Lower leg skin (tissue), 4 donors: ENCODE results near the gene ABR. TPM values are rescaled to one million over a fixed set of nuclear protein-coding genes. Genes with fewer than 3 reads are reported as not detected.

ENCODE experiments used
- DNase-seq, 2 donors: peaks; one replicate each; pipeline ENCODE4 v3.0.0-alpha.2; 2019; ENCODE audit warnings: low spot score in 2 of 2
- H3K4me3 ChIP-seq: fragments of 200-600 bp; sonication (generic); 2 replicates; pipeline ENCODE4 v1.5.1; 2017; ENCODE audit warnings: mild to moderate bottlenecking, low read depth; ENCODE audit not compliant: poor library complexity, severe bottlenecking
- CTCF ChIP-seq, 3 donors: fragments of 450-650 bp; IDR thresholded peaks; one replicate each; pipeline ENCODE4 v1.5.1; 2016; ENCODE audit warnings: antibody characterized with exemption in 3 of 3, mild to moderate bottlenecking in 3 of 3, moderate library complexity in 2 of 3
- POLR2A ChIP-seq, 2 donors: fragments of 450-650 bp; IDR thresholded peaks; one replicate each; pipeline ENCODE4 v1.6.1; 2016 to 2017; ENCODE audit warnings: antibody characterized with exemption in 2 of 2, mild to moderate bottlenecking in 1 of 2, moderate library complexity in 1 of 2
- WGBS, 2 donors: methylation state at CpG; one replicate each; pipeline ENCODE4 v1.1.5; 2018; 5-methylcytosine and 5-hydroxymethylcytosine counted together
- intact Hi-C: fragments of 100-400 bp; cut with DNase I; formaldehyde crosslinking; loops from one replicate; pipeline ENCODE4 v1.15.0; 2023; ENCODE audit warnings: low total_unique reads
- total RNA-seq, 4 donors: library from RNA; depleted of rRNA; stranded (reverse); fragments of >200 nt; gene quantifications; one replicate each; pipeline ENCODE4 v1.1.0, GENCODE V29; 2016

Gene ABR
- total RNA-seq, 4 donors from 2014 or later = 60.9 to 98.8 (median 88.3) TPM

- no peak for TF ChIP-seq CTCF (IDR thresholded peaks at IDR 0.05)
- TF ChIP-seq POLR2A (IDR thresholded peaks at IDR 0.05) = no peak
- 74 to 77% methylated on average over 13 to 14 of the region's 14 CpGs for WGBS, 2 donors
- DNase-seq = no peak
- intact Hi-C loops = no loop called here
- H3K4me3 ChIP-seq = no peak overlapping the region
Observed at GRCh38 chr17:1181753-1182137, 2.0 kb upstream of the ABR start.

- whole genome bisulfite sequencing, 2 donors = 48 to 68% methylated on average over 20 to 22 of the region's 23 CpGs
- H3K4me3 ChIP-seq = no peak overlapping the region
- TF ChIP-seq CTCF (IDR thresholded peaks at IDR 0.05) (no peak), POLR2A (IDR thresholded peaks at IDR 0.05) (no peak)
- intact Hi-C loops = no loop called here
- DNase-seq = no peak
Observed at GRCh38 chr17:1180958-1181752, 1.4 kb upstream of the ABR start.

GRCh38 chr17:1179112-1179817 is 516 bp downstream of the ABR start:
- intact Hi-C loops = loop anchor here (10.0 kb wide), 1 partner anchor 54 kb away; no protein-coding TSS in a partner anchor
- DNase-seq = no peak
- no peak for TF ChIP-seq POLR2A (IDR thresholded peaks at IDR 0.05)
- no peak for TF ChIP-seq CTCF (IDR thresholded peaks at IDR 0.05)
- 0 to 1% methylated on average over 35 to 47 of the region's 69 CpGs for WGBS, 2 donors
- H3K4me3 ChIP-seq = peak overlapping the region; percentile 53

- no peak overlapping the region for H3K4me3 ChIP-seq
- no peak for DNase-seq
- intact Hi-C loops = loop anchor here (10.0 kb wide), 1 partner anchor 52 kb away; no protein-coding TSS in a partner anchor
- TF ChIP-seq CTCF (IDR thresholded peaks at IDR 0.05) (no peak), POLR2A (IDR thresholded peaks at IDR 0.05) (no peak)
- WGBS, 2 donors = 32 to 36% methylated on average over 9 of the region's 9 CpGs
Observed at GRCh38 chr17:1177016-1177700, 2.6 kb downstream of the ABR start.

- no peak overlapping the region for H3K4me3 ChIP-seq
- TF ChIP-seq POLR2A (IDR thresholded peaks at IDR 0.05) = no peak
- TF ChIP-seq CTCF (IDR thresholded peaks at IDR 0.05) = no peak
- intact Hi-C loops = loop anchor here (10.0 kb wide), 1 partner anchor 50 kb away; no protein-coding TSS in a partner anchor
- no peak for DNase-seq
- 70 to 75% methylated on average over 11 of the region's 11 CpGs for WGBS, 2 donors
Observed at GRCh38 chr17:1174263-1174880, 5.4 kb downstream of the ABR start.
